Measurements from ENCODE around the gene KCNJ13.

GRCh38 chr2:232816657-232817056 lies 40.3 kb upstream of the KCNJ13 start:
- TF ChIP-seq POLR2A (IDR thresholded peaks at IDR 0.05; ENCODE audit: low read length) (no peak), GATA1 (IDR thresholded peaks at IDR 0.05; ENCODE audit: low read depth, low read length) (no peak)

All from erythroblast (primary cell).